HepG2 (cell line): Measurements from ENCODE around the gene THRA. TPM values are rescaled to one million over a fixed set of nuclear protein-coding genes. Genes with fewer than 3 reads are reported as not detected.

Source experiments
- AGO2 ChIP-seq: fragments of 200-400 bp; formaldehyde crosslinking; optimal IDR thresholded peaks from 2 replicates; pipeline ENCODE3; 2017; ENCODE audit warnings: mild to moderate bottlenecking, low read depth, low read length, moderate library complexity
- ATF7-NPFF ChIP-seq: sonication (generic); formaldehyde crosslinking; IDR thresholded peaks from 2 replicates; pipeline ENCODE4 v1.8.1; 2023; ENCODE audit warnings: mild to moderate bottlenecking, low read depth, missing genetic modification reagents, moderate library complexity
- FOXJ3 ChIP-seq: sonication (generic); formaldehyde crosslinking; IDR thresholded peaks from 2 replicates; pipeline ENCODE4 v1.4.0; 2020; ENCODE audit warnings: missing genetic modification reagents, mild to moderate bottlenecking, borderline replicate concordance
- FOXP1 ChIP-seq, 2 experiments: fragments of 450-650 bp in 1 of 2; IDR thresholded peaks; 2 replicates each; pipeline ENCODE4 v1.6.1; 2017 to 2018; ENCODE audit warnings: antibody characterized with exemption in 1 of 2
- GZF1 ChIP-seq: sonication (generic); formaldehyde crosslinking; IDR thresholded peaks from 2 replicates; pipeline ENCODE4 v1.5.1; 2020; ENCODE audit warnings: mild to moderate bottlenecking, missing genetic modification reagents
- HNF4A ChIP-seq: sonication (generic); formaldehyde crosslinking; IDR thresholded peaks from 2 replicates; pipeline ENCODE4 v1.4.0; 2020; ENCODE audit warnings: missing genetic modification reagents
- NCOA2 ChIP-seq: sonication (generic); formaldehyde crosslinking; IDR thresholded peaks from 2 replicates; pipeline ENCODE4 v1.8.0; 2022; ENCODE audit warnings: inconsistent platforms
- NONO ChIP-seq, 2 experiments: fragments of 450-650 bp in 1 of 2; sonication (generic) in 1 of 2; formaldehyde crosslinking in 1 of 2; IDR thresholded peaks in 1 of 2; conservative IDR thresholded peaks in 1 of 2; 2 replicates each; pipeline versions ENCODE4 v1.6.1 to v1.8.0; 2017 to 2022; ENCODE audit warnings: mild to moderate bottlenecking in 1 of 2, missing genetic modification reagents in 1 of 2, moderate library complexity in 1 of 2
- POGZ ChIP-seq: sonication (generic); formaldehyde crosslinking; IDR thresholded peaks from 2 replicates; pipeline ENCODE4 v1.4.0; 2020; ENCODE audit warnings: mild to moderate bottlenecking, missing genetic modification reagents
- RBM39 ChIP-seq: fragments of 200-400 bp; formaldehyde crosslinking; IDR thresholded peaks from one replicate; pipeline ENCODE4 v1.6.1; 2018; ENCODE audit warnings: antibody characterized with exemption, mild to moderate bottlenecking, low read depth, low read length; ENCODE audit not compliant: poor library complexity, severe bottlenecking
- RORA ChIP-seq: sonication (generic); formaldehyde crosslinking; IDR thresholded peaks from 2 replicates; pipeline ENCODE4 v1.5.0; 2020; ENCODE audit warnings: mild to moderate bottlenecking, missing genetic modification reagents, moderate library complexity
- SALL1 ChIP-seq: sonication (generic); formaldehyde crosslinking; IDR thresholded peaks from 2 replicates; pipeline ENCODE4 v1.8.0; 2022; ENCODE audit warnings: mild to moderate bottlenecking, missing genetic modification reagents
- SMAD9 ChIP-seq: sonication (generic); formaldehyde crosslinking; IDR thresholded peaks from 2 replicates; pipeline ENCODE4 v1.5.1; 2020; ENCODE audit warnings: mild to moderate bottlenecking, missing genetic modification reagents
- SP4 ChIP-seq: sonication (generic); formaldehyde crosslinking; IDR thresholded peaks from 2 replicates; pipeline ENCODE4 v1.8.1; 2023; ENCODE audit warnings: mild to moderate bottlenecking, missing genetic modification reagents
- ZBTB1 ChIP-seq: sonication (generic); formaldehyde crosslinking; IDR thresholded peaks from 2 replicates; pipeline ENCODE4 v1.4.0; 2020; ENCODE audit warnings: missing genetic modification reagents, borderline replicate concordance
- ZNF749 ChIP-seq: sonication (generic); formaldehyde crosslinking; IDR thresholded peaks from 2 replicates; pipeline ENCODE4 v1.8.0; 2022; ENCODE audit warnings: mild to moderate bottlenecking, missing genetic modification reagents, moderate library complexity, borderline replicate concordance
- ZNF775 ChIP-seq: sonication (generic); formaldehyde crosslinking; IDR thresholded peaks from 2 replicates; pipeline ENCODE4 v1.4.0; 2020; ENCODE audit warnings: missing genetic modification reagents, mild to moderate bottlenecking, moderate library complexity, borderline replicate concordance
- polyA plus RNA-seq, 8 experiments: library from polyadenylated mRNA; depleted of rRNA in 3 of 8; stranded (reverse) in 7 of 8; unstranded in 1 of 8; fragments of >200 nt; fragmentation: Illumina TruSeq in 4 of 8; extraction: Trizol in 4 of 8; gene quantifications; 2 replicates each; pipeline versions ENCODE4 v1.2.1 to v1.2.3, GENCODE V29; 2011 to 2016; ENCODE audit warnings: low read depth in 4 of 8, missing spikeins in 1 of 8, mixed read lengths in 1 of 8; ENCODE audit not compliant: insufficient read depth in 1 of 8
- total RNA-seq, 5 experiments: library from RNA; depleted of rRNA; stranded (reverse); fragments of >200 nt; fragmentation: Illumina TruSeq; extraction: Trizol; gene quantifications; 2 replicates each; pipeline ENCODE4 v1.2.3, GENCODE V29; 2016; ENCODE audit warnings: low read depth in 1 of 5
- TF ChIP-seq, protein P1 (sequence below): sonication (generic); formaldehyde crosslinking; IDR thresholded peaks from 2 replicates; pipeline ENCODE4 v1.8.0; 2022; ENCODE audit warnings: missing genetic modification reagents, mild to moderate bottlenecking, borderline replicate concordance
- TF ChIP-seq, protein P2 (sequence below): sonication (generic); formaldehyde crosslinking; IDR thresholded peaks from 2 replicates; pipeline ENCODE4 v1.4.0; 2020; ENCODE audit warnings: mild to moderate bottlenecking, missing genetic modification reagents
- TF ChIP-seq, protein P3 (sequence below): IDR thresholded peaks from 2 replicates; pipeline ENCODE4 v1.6.1; 2018; ENCODE audit warnings: missing genetic modification reagents
- TF ChIP-seq, protein P4 (sequence below): sonication (generic); formaldehyde crosslinking; conservative IDR thresholded peaks from 2 replicates; pipeline ENCODE4 v1.8.1; 2023; ENCODE audit warnings: missing genetic modification reagents

The THRA gene
- total and polyA plus RNA-seq, 2 of the 13 experiments (the other 11 are each of a cell fraction or from before 2014, with no cell fraction given) = 8.0 to 9.9 TPM

DNA sequence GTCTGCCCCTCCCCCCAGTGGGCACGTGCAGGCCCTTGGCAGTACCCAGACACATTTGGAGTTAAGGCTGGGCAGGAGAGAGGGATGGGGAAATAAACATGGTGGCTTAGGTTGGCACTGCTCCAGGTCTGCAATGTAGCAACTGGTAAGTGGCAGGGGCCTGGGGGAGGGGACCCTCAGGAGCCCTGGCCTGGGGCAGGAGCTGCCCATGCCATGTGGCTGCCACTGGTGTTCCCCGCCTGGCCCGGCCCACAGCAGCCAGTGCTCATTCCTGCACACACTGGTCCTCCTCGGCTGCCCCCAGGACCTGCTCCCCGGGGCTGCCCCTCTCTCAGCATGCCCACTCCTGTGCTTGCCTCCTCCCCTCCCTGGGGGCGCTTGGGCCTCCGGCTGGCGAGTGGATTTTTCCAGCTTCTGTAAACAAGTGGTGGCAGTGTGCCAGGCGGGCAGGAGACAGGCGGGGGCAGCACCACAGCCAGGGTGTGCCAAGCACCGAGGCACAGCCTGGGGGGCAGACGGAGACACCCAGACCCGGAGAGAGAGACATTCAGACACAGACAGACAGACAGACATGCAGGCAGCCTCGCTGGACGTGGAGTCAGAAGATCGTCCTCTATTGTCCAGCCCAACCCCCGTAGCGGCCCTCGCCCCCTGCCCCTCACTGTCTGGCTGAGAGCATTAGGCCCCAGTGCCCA, 9.4 kb downstream of the THRA start (continued):
- TF ChIP-seq RORA (CRISPR knock-in tag) (no peak), NCOA2 (CRISPR knock-in tag) (no peak), ATF7-NPFF (CRISPR knock-in tag) (peak; percentile 66; the same call in 1 of the 2 replicates), NONO (IDR thresholded peaks at IDR 0.05) (no peak), NONO (CRISPR knock-in tag; conservative IDR thresholded peaks at IDR 0.05) (0 out of 2 replicates have a peak, but pooled peaks have one; percentile 16), SMAD9 (CRISPR knock-in tag) (no peak), ZNF775 (no peak; the same call in 1 of the 2 replicates), SP4 (CRISPR knock-in tag) (peak; percentile 27; the same call in 1 of the 2 replicates), FOXJ3 (CRISPR knock-in tag) (no peak), FOXP1 (IDR thresholded peaks at IDR 0.05) (no peak), FOXP1 (CRISPR knock-in tag; IDR thresholded peaks at IDR 0.05) (0 out of 2 replicates have a peak, but pooled peaks have one; percentile 48), SALL1 (0 out of 2 replicates have a peak, but pooled peaks have one; percentile 21), ZNF749 (CRISPR knock-in tag) (0 out of 2 replicates have a peak, but pooled peaks have one; percentile 22), POGZ (CRISPR knock-in tag) (peak; percentile 21; the same call in 1 of the 2 replicates), GZF1 (CRISPR knock-in tag) (peak; percentile 14; the same call in 1 of the 2 replicates), RBM39 (no peak), ZBTB1 (CRISPR knock-in tag) (no peak), AGO2 (peak; percentile 53), HNF4A (CRISPR knock-in tag) (0 out of 2 replicates have a peak, but pooled peaks have one; percentile 29)
- TF ChIP-seq, protein P1, sequence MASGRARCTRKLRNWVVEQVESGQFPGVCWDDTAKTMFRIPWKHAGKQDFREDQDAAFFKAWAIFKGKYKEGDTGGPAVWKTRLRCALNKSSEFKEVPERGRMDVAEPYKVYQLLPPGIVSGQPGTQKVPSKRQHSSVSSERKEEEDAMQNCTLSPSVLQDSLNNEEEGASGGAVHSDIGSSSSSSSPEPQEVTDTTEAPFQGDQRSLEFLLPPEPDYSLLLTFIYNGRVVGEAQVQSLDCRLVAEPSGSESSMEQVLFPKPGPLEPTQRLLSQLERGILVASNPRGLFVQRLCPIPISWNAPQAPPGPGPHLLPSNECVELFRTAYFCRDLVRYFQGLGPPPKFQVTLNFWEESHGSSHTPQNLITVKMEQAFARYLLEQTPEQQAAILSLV (CRISPR knock-in tag) = no peak; the same call in 1 of the 2 replicates
- TF ChIP-seq, protein P2, sequence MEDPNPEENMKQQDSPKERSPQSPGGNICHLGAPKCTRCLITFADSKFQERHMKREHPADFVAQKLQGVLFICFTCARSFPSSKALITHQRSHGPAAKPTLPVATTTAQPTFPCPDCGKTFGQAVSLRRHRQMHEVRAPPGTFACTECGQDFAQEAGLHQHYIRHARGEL (CRISPR knock-in tag) = no peak
- TF ChIP-seq, protein P3, sequence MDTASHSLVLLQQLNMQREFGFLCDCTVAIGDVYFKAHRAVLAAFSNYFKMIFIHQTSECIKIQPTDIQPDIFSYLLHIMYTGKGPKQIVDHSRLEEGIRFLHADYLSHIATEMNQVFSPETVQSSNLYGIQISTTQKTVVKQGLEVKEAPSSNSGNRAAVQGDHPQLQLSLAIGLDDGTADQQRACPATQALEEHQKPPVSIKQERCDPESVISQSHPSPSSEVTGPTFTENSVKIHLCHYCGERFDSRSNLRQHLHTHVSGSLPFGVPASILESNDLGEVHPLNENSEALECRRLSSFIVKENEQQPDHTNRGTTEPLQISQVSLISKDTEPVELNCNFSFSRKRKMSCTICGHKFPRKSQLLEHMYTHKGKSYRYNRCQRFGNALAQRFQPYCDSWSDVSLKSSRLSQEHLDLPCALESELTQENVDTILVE = no peak
- TF ChIP-seq, protein P4, sequence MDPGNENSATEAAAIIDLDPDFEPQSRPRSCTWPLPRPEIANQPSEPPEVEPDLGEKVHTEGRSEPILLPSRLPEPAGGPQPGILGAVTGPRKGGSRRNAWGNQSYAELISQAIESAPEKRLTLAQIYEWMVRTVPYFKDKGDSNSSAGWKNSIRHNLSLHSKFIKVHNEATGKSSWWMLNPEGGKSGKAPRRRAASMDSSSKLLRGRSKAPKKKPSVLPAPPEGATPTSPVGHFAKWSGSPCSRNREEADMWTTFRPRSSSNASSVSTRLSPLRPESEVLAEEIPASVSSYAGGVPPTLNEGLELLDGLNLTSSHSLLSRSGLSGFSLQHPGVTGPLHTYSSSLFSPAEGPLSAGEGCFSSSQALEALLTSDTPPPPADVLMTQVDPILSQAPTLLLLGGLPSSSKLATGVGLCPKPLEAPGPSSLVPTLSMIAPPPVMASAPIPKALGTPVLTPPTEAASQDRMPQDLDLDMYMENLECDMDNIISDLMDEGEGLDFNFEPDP = 0 out of 2 replicates have a peak, but pooled peaks have one; percentile 86
